CD4-positive, alpha-beta T cell treated with Interleukin-12 subunit alpha and Interleukin-12 subunit beta, for 1 hour (primary cell): ENCODE data around the gene CSRNP3.

Experiments used
- DNase-seq: peaks from one replicate; pipeline ENCODE4 v3.0.0-alpha.2; 2020

Gene CSRNP3

DNA sequence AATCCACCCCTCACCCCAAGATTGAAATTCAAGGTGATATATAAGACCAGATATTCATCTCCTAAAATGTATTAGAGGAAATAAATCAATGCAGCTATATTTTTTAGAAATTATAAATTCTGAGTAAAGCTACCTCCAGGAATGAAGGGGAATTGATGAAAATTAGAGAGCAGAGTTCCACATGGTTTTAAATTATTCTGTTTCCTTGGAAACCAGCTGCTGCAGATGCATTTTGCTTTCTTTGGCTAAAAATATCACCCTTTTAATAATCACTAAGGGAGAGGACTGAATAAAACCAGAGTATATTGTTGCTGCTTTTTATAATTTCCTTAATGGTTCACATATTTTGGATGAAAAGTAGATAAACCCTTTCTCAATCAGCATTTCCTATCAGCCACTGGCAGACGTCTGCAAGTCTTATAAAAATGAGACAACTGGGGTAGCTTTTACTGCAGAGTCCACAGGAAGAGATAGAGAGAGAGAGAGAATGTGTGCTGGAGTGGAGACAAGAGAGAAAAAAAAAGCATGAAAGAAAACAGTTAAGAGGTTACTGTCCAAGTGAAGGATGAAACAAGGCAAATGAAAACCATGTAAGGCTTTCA lies 2.0 kb downstream of the CSRNP3 start:
- DNase-seq, result no peak

DNA sequence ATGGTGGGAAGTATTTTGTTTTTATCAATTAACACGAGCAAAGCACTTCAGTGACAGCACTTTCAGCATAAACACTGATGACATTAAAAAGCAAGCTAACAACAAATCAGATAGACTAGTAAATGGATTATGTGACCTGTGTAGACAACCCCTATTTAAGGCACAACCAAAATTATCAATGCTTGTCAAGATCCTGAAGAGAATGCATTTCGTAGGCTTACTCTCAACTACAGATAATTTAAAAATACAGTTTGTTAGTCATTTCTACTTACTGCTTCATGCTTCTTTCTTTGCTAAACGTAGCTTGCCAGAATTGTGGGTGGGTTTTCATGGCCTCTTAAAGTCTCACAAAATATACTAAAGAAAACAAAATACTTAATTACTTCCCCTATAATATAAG lies 3.4 kb downstream of the CSRNP3 start:
- DNase-seq, result no peak

DNA sequence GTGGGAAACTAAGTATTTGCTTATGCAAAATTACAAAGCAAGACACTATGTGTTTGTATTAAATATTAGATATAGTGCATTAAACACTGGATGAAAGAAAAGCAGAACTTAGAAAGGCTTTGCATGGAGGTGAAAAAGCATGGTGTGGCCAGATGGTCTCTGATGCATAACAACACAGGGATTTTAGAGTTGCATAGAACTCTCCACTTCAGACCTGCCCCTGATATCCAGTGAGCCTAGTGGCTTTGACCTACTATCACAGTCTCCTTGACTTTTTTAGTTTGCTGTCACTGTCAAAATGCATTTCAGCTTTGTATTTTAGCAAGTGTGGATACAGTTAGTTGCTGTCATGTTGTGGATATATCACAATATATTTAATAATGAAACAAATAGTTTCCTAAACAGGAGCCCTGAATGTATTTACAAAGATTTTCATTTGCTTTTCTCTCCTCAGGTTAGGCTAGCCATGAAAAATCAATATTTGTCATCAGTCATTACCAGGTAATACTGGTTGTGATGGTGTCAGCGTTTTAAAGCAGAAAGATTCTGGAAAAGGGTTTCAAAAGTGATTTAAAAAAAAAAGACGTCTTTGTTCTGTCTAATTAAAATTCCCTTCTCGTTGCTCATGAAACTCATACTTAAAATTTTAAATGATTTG lies 5.2 kb downstream of the CSRNP3 start:
- DNase-seq, result no peak

DNA sequence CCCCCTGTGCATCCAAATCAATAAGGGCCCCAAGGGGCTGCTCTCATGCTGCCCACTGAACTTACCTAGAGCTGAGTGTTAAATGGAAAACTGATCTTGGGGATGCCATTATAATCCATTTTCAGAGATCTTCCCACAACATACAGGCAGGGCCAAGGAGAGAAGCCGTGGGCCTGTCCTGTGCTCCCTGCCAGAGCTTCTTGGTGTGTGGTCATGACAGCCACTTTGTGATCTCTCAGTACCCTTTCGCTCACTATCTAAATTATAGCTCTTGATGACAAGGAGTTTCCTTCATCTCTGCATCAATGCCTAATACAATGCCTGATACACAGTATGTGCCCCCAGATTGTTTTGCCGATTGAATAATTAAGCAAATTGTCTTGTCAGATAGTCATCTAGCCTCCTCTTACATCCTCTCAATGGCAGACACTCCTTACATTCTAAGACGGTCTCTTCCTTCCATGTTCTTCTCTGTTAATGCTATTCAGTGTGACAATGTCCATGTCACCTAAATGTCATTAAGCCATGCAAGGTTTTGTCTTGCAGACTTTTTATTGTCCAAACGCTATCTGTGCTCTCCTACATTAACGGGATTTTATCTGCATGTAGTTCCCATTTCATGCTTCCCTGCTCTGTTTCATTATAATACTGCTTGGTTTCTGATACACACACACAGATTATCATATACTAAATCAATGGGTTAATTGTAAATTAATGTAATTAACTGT lies 5.9 kb downstream of the CSRNP3 start:
- DNase-seq, result no peak

DNA sequence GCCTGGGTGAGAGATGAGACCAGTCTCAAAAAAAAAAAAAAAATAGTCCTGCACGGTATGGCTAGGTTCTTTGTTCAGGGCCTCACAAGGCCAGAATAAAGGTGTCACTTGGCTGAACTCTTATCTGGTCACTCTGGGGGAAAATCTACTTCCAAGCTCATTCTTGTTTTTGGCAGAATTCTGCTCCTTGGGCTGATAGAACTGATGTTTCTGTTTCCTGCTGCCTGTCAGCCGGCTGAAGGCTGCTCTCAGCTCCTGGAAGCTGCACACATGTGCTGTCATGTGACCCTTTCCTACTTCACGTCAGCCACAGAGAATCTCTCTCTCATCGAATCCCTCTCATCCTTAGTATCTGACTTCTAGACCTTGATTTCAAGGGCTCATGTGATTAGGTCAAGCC lies 10.4 kb downstream of the CSRNP3 start:
- DNase-seq, result no peak

DNA sequence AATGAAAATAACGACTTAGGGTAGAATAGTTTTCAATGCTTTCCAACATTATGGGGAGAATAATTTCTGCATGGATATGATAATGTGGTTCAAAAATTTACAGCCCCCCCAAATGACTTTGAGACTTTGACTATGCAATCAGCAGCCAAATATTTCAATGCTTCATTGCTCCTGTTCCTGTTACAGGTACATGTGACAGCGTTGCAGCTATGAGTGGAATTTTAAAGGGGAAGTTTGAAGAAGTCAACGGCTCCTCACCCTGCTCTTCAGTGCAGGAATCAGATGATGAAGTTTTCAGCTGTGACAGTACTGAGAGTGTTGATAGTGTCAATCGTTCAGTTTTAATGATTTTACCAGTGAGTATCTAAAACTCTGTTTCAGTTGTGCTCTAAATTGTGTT lies 25.1 kb downstream of the CSRNP3 start:
- no peak for DNase-seq

DNA sequence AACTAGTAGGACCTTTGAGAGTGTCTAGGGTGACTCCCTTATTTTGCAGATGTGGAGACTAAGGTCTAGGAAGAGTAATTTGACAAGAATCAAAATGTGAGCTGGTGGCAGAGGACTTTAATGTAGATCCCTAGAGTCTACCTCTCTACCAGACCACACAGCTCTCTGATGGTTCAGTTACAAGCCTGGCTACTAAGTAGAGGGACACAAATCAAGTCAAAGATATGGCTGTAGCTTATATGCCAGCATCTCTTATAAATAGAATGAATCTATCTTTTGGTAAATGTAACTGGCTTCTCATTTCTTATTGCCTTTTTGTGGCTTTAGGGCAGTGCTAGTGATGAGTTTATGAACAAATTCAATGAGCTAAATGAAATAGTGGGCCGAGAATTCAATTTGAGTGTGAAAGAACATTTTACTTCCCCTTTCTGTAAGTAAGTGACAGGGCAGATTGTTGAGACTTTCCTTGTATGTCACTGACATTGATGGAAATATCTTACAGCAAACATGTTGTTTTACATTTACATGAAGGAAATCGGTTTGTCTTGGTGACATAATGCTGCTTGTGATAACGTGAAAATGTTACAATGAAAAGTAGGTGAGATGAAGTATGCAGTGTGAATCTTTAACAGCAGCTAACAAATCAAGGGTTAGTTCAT lies 28.3 kb downstream of the CSRNP3 start:
- no peak for DNase-seq

DNA sequence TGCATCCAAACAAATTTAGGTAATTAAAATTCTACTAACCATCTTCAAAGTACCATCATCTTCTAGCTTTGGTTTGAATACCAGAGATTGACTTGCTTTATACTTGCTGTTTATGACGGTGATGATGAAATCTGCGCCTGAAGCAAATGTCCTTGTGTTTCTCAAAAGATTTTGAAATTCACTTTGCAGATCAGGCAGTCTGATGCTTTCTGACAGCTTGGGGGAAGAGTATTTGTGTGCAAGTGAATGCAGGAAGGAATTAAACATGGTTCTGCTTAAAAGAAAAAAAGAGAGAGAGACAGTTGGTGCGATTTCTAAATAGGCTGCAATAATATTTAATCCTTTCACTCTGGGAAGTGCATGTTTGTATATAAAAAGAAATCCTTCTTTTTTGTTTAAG lies 29.6 kb downstream of the CSRNP3 start:
- DNase-seq, result no peak

DNA sequence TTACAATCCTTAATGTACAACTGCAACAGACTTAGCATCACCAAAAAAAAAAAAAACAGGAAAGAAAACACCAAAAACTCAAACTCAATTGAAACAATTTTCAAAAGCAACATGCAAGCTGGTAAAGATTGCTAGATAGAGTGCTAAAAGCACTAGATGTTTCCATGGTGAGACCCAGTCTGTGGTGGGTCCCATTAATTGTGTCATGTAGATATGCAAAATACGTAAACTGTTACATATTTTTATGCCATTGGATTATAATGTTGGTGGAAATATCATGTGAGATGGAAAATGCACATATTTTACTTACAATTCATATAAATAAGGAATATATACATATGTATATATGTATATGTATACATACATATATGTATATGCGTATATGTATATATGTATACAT lies 30.5 kb downstream of the CSRNP3 start:
- no peak for DNase-seq

DNA sequence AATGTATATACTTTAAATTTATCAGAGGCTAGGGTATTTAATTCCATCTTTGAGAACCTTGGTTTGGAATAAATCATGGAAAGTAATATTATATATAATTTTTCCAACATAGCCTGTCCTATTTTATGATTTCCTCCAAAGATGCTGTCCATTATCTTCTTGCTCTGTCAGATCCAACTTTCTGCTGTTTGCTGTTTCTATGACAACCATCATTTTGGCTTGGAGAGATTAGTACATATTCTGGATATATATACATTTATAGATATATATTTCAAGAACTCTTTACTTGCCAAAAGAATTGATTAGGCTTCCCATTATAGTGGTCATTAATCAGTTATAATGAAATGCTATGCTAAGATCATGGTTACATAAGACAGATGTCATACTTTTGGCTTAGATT lies 31.3 kb downstream of the CSRNP3 start:
- DNase-seq, result no peak

DNA sequence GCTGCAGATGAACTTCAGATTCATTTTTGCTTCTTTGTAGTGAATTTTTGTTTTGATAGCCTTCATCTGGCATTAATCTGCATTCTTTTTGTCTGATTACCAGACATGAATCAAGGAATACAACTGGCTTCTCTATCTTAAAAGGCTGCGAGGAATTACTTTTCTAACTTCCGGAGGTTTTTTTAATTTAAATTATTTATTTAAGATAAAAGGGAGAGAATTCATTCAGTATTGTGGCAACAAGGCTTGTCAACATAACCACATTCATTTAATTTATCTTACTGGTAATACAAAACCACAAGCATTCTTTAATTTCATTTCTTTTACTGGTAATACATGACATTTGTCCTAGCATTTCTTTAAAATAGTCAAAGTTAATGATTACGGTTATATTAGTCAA lies 36.0 kb downstream of the CSRNP3 start:
- no peak for DNase-seq

DNA sequence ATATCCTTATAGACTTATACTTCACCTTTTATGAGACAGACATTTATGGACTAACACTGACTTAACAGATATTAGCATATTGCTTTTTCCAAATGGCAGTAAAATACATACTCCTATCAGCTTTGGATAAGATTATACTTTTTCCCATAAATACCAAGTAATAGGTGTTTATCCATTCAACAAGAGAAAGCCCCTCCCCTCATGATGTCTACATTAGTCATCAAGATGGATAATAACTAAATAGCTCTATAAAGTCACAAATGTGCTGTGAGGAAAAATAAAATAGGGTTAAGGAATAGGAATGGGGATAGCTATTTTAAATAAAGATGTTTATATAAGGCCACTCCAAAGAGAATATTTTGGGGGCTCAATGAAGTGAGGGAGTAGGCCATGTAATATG lies 39.4 kb downstream of the CSRNP3 start:
- no peak for DNase-seq

DNA sequence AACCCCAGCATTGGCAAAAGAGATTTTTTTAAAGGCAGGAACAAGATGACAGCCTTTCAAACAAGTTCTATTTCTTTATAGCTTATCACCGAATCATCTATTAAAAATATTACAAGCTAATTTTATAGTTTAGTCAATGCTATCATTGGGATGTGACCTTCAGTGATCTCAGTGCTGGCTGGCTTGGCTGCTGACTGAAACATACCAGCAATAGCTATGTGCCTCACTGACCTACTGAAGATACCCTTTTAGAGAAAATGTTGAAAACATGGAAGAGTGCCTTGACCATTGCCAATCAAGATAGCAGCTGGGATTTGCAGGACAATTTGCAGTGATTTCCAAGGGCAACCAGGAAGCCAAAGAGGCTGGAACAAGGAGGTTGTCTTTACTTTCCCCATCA lies 44.0 kb downstream of the CSRNP3 start:
- no peak for DNase-seq

DNA sequence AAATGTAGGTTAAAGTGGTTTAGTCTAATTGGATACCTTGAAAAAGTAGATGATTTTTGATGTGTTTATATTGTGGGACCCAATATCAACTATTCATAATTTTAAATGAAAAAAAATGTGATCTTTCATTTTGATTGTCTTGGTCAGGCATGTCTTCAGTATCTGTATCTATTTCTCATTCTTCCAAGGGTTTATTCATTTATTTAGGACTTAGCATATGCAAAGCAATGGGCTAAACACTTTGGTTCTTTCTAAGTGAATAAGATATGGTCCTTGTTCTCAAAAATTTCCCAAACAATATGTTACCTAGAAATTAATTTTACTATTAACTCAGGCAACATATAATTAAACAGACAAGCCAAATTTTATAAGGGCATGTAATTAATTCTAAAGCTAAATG lies 49.1 kb downstream of the CSRNP3 start:
- DNase-seq, result no peak

DNA sequence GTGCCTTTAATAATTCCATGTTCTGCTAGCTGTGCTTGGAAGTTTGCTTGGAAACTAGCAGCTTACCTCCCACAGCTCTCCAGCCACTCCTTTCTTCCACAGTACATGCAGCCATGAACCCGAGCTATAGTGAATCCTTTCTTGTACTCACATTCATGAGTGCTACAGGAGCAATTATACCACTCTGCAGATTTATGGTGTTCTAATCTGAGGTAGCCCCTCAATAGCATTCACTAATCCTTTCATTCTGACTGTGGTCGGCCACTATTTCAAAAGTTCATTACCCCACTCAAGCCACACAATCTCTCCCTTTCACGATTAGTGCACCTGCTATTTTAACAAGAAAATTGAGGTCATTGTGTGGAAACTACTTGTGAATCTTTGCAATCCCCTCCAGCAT lies 53.2 kb downstream of the CSRNP3 start:
- DNase-seq, result no peak

DNA sequence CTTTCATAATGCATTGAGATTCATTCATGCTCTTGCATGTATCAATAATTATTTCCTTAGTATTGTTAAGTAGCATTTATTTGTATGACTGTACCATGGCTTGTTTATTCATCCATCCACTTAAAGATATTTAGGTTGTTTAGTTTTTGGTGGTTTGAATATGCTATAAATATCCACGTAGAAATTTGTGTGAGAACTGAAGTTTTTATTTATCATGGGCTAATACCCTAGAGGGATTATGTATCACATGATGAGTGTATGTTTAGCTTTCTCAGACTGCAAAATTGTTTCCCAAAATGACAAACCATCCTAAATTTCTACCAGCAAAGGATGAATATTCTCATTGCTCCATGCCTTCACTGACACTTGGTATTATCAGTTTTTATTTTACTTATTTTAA lies 55.2 kb downstream of the CSRNP3 start:
- no peak for DNase-seq

DNA sequence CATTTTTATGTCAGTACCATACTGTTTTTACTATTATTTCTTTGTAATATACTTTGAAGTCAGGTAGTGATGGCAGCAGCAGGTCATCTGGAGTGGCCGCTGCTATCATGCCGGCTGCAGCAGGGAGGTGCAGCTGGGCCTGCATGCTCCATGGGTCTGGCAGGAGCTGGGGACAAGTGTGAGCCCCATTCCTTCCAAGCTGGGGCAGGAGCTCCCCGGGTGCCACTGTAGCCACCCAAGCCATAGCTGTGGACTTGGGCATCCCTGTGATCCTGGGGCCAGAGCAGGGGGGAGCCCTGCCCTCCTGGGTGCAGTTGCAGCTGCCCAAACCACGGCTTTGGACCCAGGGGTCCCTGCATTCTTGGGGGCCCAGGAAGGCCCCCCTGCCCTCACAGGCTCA lies 59.2 kb downstream of the CSRNP3 start:
- no peak for DNase-seq

DNA sequence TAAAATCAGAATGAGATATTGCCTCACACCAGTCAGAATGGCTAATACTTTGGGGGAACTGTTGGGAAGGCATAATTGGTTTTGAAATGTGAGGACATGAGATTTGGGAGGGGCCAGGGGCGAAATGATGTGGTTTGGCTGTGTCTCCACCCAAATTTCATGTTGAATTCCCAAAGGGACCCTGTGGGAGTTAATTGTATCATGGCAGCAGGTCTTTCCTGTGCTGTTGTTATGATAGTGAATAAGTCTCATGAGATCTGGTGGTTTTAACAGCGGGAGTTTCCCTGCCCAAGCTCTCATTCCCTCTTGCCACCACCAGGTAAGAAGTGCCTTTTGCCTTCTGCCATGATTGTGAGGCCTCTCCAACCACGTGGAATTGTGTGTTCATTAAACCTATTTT lies 59.6 kb downstream of the CSRNP3 start:
- no peak for DNase-seq

DNA sequence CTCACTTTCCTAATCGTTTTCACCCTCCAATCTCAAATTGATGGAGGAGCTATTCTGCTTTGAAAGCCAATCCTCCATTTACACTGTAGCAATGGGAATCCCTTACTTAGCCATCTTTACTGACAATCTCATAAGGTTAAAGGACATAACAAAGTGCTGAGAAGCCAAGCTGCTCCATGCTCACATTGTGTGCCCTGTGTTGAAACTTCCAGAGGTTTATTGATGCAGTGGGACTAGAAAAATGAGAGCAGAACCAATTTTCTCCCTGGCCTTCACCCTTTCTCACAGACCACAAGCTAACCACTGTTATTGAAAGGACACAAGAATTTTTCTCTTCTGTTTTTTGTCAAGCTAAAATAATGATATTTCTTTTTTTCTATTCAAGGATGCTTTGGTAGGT lies 63.8 kb downstream of the CSRNP3 start:
- no peak for DNase-seq

DNA sequence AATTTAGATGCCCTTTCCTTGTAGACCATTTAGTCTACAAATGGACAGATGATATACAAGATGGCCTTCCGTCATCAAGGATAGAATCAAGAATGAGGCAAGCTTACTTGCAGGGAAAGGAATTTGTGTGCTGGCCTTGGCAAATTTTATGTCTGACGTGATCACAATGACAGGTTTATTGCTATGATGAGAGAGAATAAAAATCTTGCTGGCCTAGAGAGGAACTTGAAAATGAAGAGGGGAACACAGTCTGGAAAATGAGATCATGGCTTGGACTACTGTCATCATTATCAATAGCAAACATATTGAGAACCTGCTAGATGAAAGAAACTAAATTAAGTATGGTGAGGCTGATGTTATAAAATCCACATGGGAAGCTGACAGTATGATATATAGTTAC lies 66.0 kb downstream of the CSRNP3 start:
- DNase-seq, result no peak

DNA sequence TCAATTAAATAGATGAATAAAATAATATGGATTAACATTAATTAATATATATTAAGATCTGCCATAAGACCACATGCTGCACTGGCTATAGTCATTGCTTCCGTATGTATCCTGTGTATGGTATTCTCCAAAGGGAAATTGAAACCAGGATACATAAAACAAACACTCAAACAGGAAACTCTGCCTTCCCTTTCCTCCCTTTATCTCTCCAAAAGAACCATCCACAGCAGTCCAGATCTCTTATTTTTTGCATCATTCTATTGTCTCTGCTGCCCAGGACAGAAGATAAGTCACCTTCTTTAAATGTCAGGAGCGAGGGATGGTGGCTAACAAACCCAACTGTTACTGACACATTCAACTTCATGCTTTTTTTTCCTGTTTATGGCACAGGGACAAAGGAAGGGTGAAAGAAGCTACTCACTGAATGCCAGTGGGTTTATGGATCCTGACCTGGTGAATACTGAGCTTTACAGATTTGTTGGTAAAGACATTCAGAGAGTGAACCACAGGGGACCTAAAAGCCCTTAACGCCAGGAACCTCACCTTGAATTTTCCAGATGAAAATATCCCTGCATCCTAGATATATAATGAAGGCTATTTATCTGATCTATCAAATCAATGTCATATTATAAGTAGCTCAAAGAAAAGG lies 67.5 kb downstream of the CSRNP3 start:
- no peak for DNase-seq

DNA sequence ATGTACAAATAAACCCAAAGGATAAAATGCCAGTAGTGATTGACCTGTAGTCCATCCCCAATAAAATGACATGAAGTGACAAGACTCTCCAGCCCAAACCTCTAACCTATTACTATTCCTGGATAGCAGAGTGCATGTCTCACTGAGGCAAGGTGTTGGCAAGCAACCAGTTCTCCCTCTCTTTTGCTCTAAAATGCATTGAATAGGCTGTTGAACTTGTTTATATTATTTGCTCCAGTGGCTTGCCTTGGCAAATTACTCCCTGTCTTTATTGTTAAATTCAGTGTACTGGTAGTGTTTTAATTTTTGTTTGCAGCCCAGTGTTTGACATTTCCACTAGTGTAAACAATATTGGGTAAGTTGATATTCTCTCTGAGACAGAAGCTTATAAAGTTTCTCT lies 70.5 kb downstream of the CSRNP3 start:
- DNase-seq, result no peak

DNA sequence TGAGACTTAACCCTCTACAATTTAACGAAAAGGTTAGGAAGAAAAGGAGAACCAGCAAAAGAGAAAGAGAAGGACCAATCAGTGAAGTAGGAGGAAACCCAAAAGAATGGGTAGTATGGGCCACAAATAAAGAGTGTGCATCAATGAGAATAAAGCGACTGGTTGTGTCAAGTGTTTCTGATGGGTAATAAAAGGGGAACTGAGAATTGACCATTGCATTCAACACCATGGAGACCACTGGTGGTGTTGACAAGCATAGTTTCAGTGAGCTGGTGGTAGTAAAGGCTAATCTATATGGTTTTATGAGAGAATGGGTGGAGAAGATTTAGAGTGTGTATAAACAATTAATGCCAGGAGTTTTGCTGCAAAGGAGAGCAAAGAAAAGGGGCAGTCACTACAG lies 75.4 kb downstream of the CSRNP3 start:
- no peak for DNase-seq

DNA sequence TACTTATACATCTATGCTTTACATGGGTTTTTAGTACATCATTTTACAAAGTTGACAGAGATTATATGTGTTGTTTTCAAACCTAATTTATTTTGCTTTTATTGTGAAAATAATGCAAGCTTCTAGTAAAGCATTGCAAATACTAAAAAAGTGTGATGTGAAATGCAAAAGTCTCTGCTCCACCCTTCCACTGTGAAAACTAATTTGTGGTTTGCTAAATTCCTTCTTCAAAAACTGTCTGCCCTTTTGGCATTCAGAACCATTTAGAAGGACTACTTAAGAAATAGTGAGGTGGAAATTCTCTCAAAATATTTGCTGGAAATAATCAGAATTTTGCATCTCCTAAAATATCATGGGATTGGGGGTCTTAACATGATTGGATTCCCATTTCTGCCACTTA lies 78.4 kb downstream of the CSRNP3 start:
- DNase-seq, result no peak
